ENCODE results near the gene PACS1.
A peak's percentile ranks its signal among the peaks of the same experiment; 100 is the strongest.

Gene PACS1

DNA sequence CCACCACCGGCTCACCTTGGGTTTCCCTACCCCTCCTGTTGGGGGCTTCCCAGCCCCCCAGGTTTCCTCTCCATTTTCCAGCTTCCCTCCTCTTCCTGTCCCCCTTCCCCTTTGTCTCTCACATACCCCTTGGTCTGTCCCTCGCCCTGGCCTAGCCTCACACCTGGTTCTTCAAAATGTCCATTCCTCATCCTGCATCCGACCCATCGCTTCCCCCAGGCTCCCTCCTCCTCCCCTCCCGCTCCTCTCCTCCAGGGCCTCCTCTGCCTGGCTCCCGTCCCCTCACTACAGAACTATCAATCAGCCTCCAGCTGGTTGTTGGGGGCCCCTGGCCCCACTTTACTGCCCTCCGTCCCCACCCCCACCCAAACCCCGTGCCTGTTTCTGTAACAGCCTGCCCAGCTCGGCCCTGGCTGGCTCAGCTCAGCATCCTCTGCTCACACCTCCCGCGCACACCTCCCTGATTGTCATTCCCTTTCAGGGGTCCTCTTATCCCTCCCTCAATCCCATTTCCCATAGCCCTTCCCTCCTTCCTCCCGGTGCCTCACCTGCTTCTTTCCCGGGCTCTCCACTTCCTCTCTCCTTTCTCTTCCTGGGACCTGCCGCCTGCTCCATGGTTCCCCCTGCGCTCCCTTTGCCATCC lies 209.1 kb downstream of the PACS1 start:
- DNase-seq: no peak

- no peak for DNase-seq
Observed at GRCh38 chr11:66280428-66280827, 210.4 kb downstream of the PACS1 start.

DNA sequence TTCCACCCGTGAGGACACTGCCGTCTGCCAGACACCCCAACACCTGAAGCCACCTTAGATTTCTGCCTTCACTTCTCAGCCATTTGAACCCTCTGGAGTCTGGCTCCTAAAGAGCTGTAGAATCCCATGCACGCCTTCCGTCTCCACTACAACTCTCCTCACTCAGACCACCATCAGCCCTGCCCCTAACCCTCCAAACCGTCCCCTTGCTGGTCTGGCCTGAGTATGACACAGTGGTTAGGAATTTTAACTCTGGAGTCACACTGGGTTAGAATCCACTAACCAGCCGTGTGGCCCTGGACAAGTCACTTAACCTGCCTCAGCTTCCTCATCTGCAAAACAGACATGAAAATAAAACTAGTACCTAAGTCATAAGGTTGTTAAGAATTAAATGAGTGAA lies 210.9 kb downstream of the PACS1 start:
- no peak for DNase-seq

- no peak for DNase-seq
Observed at GRCh38 chr11:66281776-66282467, 211.8 kb downstream of the PACS1 start.

DNA sequence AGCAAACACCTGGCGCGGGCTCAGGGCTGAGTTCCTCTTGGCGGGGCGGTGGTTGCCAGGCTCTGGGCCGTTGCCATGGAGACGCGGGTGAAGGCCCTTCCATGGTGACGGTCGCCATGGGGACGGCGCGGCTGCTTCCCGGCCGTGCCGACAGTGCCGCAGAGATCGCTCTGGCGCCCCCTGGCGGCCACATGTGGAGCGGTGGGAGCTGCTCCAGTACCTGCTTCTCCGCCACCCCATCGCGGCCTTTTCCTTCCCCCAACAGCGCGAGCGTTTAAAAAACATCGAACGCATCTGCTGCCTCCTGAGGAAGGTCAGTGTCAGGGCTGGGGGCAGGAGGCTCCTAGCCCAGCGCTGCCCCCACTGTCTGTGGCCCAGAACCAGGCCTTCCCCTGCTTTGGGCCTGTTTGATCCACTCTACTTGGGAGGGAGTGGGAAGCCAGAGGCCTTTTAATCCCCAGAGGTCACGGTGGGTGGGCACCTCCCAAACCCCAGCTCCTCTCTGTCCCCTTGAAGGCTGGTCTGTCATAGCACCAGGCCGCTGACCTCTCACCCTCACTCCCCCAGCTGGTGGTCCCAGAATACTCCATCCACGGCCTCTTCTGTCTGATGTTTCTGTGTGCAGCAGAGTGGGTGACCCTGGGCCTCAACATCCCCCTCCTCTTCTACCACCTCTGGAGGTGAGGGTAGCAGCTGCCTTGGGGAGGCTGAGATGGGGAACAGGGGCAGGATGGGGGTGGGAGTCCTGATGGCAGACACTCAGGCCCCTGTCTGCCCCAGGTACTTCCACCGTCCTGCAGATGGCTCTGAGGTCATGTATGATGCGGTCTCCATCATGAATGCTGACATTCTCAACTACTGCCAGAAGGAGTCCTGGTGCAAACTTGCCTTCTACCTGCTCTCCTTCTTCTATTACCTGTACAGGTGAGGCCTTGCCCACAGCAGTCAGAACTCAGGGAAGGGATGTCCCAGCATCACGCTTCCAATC lies 212.7 kb downstream of the PACS1 start:
- peak; percentile 98 for DNase-seq

DNA sequence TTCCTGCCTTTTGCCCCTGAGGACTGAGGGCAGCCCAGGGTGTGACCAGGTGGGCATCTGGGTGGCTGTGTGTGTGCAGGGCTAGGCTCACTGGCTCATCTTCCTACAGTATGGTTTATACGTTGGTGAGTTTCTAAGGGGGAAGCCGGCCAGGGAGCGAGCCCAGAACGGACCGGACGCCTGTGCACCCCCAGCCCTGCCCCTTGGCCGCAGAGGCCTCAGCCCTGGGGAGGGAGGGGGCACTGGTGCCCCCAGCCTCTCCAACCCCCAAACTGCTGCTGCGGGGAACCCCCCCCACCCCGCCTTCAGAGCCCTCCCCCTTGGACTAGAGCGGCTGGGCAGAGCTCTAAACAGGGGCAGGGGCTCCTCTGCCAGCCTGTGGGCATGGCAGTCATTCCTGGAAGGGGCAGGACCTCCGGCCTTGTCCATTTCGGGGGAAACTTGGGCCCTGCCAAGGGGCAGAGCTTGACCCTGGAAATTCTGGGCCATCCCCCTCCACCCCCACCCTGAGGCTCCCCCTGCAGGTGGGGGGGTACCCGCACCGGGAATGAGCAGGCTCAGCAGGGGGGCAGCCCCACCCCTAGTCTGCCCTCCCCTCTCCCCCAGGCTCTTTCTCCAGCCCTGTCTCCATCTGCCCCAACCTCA lies 213.5 kb downstream of the PACS1 start:
- DNase-seq: no peak

DNA sequence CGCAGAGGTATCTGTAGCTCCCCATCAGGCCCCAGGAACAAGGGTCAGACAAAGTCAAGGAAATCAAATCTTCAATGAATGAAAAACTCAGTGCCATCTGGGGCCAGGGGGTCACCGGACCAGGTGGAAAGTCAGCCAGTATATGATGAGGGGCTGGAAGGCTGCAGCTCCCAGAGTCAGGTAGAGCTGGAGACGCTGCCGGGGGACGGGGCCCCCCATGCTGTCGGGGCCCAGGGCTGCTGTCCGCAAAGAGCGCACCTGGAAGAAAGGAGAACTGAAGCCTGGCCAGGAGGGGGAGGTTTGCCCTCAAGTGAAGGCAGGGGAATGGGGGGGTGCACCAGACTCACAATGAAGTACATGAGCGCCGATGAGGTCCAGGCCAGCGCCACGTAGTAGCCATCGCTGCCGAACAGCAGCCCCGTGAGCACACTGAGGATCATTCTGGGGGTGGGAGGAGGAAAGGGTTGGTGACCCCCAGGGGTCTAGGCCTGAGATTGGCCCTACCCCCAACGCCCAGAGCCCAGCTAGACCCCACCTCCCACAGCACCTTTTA lies 214.5 kb downstream of the PACS1 start:
- DNase-seq: no peak

- DNase-seq: no peak
Observed at GRCh38 chr11:66285250-66285947, 215.3 kb downstream of the PACS1 start.

- DNase-seq: no peak
Observed at GRCh38 chr11:66286699-66287098, 216.6 kb downstream of the PACS1 start.

DNA sequence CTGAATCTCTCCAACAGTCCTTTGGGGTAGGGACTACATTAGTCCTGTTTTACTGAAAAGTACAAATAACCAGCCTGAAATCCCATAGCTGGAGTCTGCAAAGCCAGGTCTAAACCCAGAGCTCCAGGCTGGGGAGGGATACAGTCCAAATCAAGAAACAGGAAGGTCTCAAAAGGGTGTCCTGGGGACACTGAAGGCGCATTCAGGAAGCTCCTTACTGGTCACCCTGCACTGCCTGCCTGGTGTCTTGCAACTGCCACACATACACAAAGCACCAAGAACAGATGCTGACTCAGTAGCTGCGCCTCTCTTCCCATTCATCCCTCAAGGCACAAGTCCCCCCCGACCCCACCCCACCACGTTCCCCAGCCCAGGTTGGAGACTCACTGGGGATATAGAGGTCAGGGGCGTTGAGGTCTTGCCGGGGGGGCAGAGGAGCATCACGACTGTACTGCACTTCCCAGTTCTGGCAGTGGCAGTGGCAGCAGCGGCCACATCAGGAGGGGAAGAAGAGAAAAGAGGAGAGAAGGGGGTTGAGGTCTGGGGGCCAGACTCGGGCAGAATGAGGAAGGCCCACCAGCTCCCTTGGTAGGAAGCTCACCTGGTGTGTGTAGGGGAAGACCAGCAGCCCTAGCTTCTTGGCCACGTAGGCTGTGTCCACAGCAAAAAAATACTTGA lies 217.3 kb downstream of the PACS1 start:
- DNase-seq: no peak

- no peak for DNase-seq
Observed at GRCh38 chr11:66287889-66288670, 218.0 kb downstream of the PACS1 start.

- peak; percentile 98 for DNase-seq
Observed at GRCh38 chr11:66288671-66289547, 218.8 kb downstream of the PACS1 start, which contains the start of gene YIF1A. YIF1A (minus strand) TSS chr11:66289143; CDS start chr11:66288985, 158 bp downstream.

DNA sequence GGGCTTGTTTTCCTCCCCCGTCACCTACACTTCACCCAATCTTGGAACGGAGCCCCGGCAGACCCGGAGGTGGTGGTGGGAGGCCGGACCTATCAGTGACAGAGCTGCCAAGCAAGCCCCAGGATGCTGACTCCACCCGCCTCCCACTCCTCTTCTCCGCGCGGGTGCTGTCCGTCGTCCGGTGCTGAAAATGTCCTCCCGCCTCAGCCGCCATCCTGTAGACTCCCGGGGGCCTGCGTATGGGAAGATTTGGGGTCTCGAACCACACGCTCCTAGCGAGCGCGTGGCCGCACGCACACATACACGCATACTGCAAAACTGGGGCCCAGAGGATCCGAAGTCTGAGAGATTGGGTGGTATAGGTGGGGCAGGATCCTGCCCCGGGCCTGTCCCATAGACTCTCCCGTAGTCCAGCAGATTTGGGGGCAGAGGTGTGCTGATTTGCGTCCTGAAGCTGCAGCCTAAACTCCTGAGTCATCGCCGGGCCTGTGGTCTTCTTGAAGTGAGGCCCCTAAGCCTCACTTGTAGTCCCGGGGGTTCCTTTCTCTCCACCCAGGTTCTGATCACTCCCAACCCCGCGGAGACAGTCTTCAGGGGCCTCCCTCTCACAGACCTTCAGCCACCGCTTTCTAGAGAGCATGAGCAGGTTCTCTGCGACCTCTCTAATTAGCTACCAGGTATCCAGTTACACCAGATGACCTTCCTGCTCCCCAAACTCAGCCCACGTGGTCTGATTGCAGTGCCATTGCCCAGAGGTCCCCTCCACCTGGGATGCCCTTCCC lies 219.7 kb downstream of the PACS1 start:
- DNase-seq: no peak

- DNase-seq: no peak
Observed at GRCh38 chr11:66290330-66290621, 220.2 kb downstream of the PACS1 start.

DNA sequence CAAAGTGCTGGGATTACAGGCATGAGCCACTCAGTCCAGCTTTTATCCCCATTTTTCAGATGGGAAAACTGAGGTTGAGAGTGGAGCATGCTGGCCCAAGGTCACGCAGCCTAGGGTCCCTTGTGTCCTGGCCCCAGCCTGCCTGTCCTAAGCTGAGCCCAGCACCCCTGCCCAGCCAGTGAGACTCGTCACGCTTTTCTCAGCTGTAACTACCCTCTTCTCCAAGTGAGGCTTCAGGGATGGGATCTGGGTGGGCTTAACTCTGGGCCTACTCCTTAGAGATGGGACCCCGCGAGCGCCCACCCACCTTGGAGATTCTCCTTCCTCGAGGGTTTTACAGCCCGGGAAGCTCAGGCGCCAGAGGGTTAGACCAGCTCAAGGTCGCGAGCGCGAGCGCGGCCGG lies 221.2 kb downstream of the PACS1 start:
- DNase-seq: no peak

GRCh38 chr11:66291706-66292542 lies 221.9 kb downstream of the PACS1 start, which contains the start of gene TMEM151A:
TMEM151A (plus strand) TSS chr11:66291894; CDS start chr11:66292014, 120 bp downstream.
- peak; percentile 43 for DNase-seq

- DNase-seq: no peak
Observed at GRCh38 chr11:66292543-66293332, 222.7 kb downstream of the PACS1 start.

All from NCI-H510A treated with DMSO at 0.1 percent for 48 hours (cell line).